WTC11 (cell line): Measurements from ENCODE around the gene MED19. TPM values are rescaled to one million over a fixed set of nuclear protein-coding genes. Genes with fewer than 3 reads are reported as not detected.

Source experiments
- ATAC-seq: fragments of 200-7000 bp; cut with Tn5 transposase; 2 replicates; pipeline ENCODE4 v1.10.0; 2021; ENCODE audit warnings: mild to moderate bottlenecking, moderate library complexity
- CTCF ChIA-PET: fragments of 300-600 bp; sonication (Branson Sonifier 250); formaldehyde crosslinking; loops from one replicate; lab custom pipeline; 2021; ENCODE audit warnings: antibody characterized with exemption; lab: Charles Lee
- POLR2A ChIA-PET: fragments of 350-600 bp; sonication (Branson Sonifier 250); formaldehyde crosslinking; loops from one replicate; lab custom pipeline; 2021; ENCODE audit warnings: antibody characterized with exemption; lab: Charles Lee
- DNase-seq: peaks from one replicate; pipeline ENCODE4 v3.0.0; 2021; ENCODE audit warnings: low spot score
- H3K27ac Mint-ChIP-seq: 2 replicates; pipeline ENCODE4 v1.8.0; 2021; ENCODE audit warnings: mixed read lengths
- H3K27me3 Mint-ChIP-seq: 2 replicates; pipeline ENCODE4 v1.8.0; 2021; ENCODE audit warnings: low read depth, mild to moderate bottlenecking, moderate library complexity, mixed read lengths
- H3K36me3 Mint-ChIP-seq: 2 replicates; pipeline ENCODE4 v1.8.0; 2021; ENCODE audit warnings: mixed read lengths
- H3K4me1 Mint-ChIP-seq: 2 replicates; pipeline ENCODE4 v1.8.0; 2022; ENCODE audit warnings: mixed read lengths
- H3K4me3 Mint-ChIP-seq: 2 replicates; pipeline ENCODE4 v1.8.0; 2021; ENCODE audit warnings: mild to moderate bottlenecking, moderate library complexity, mixed read lengths
- H3K9me3 Mint-ChIP-seq: 2 replicates; pipeline ENCODE4 v1.8.0; 2021; ENCODE audit warnings: mixed read lengths
- CREM ChIP-seq: sonication (generic); formaldehyde crosslinking; IDR thresholded peaks from 2 replicates; pipeline ENCODE4 v1.8.1; 2022; ENCODE audit warnings: mild to moderate bottlenecking, missing genetic modification reagents, moderate library complexity
- EMX1 ChIP-seq: fragments of 250-450 bp; sonication (Bioruptor Pico); IDR thresholded peaks from 2 replicates; pipeline ENCODE4 v1.8.0; 2021; ENCODE audit warnings: mild to moderate bottlenecking
- ETV6 ChIP-seq: sonication (generic); formaldehyde crosslinking; IDR thresholded peaks from 2 replicates; pipeline ENCODE4 v1.8.1; 2022; ENCODE audit warnings: mild to moderate bottlenecking, missing genetic modification reagents
- HMGA2 ChIP-seq: fragments of 250-450 bp; sonication (Bioruptor Pico); IDR thresholded peaks from 2 replicates; pipeline ENCODE4 v1.4.0; 2021; ENCODE audit warnings: mild to moderate bottlenecking, moderate library complexity
- MYBL2 ChIP-seq: sonication (generic); formaldehyde crosslinking; IDR thresholded peaks from 2 replicates; pipeline ENCODE4 v1.8.1; 2023; ENCODE audit warnings: mild to moderate bottlenecking, moderate library complexity, missing genetic modification reagents
- NFYB ChIP-seq: sonication (generic); formaldehyde crosslinking; conservative IDR thresholded peaks from 2 replicates; pipeline ENCODE4 v1.8.0; 2022; ENCODE audit warnings: low read depth, missing genetic modification reagents
- TEAD1 ChIP-seq: sonication (generic); formaldehyde crosslinking; IDR thresholded peaks from 2 replicates; pipeline ENCODE4 v1.8.0; 2022; ENCODE audit warnings: mild to moderate bottlenecking, missing genetic modification reagents
- TEAD4 ChIP-seq: sonication (generic); formaldehyde crosslinking; IDR thresholded peaks from 2 replicates; pipeline ENCODE4 v1.8.0; 2022; ENCODE audit warnings: mild to moderate bottlenecking, missing genetic modification reagents
- ZBTB21 ChIP-seq: sonication (generic); formaldehyde crosslinking; IDR thresholded peaks from 2 replicates; pipeline ENCODE4 v1.8.1; 2023; ENCODE audit warnings: mild to moderate bottlenecking, missing genetic modification reagents, borderline replicate concordance
- ZNF232 ChIP-seq: sonication (generic); formaldehyde crosslinking; IDR thresholded peaks from 2 replicates; pipeline ENCODE4 v1.8.0; 2022; ENCODE audit warnings: mild to moderate bottlenecking, missing genetic modification reagents
- total RNA-seq: library from RNA; stranded (reverse); gene quantifications from 3 replicates; pipeline ENCODE4 v1.2.3, GENCODE V29; 2021
- TF ChIP-seq, protein P1 (sequence below): sonication (generic); formaldehyde crosslinking; IDR thresholded peaks from 2 replicates; pipeline ENCODE4 v1.8.0; 2022; ENCODE audit warnings: mild to moderate bottlenecking, missing genetic modification reagents
- TF ChIP-seq, protein P2 (sequence below): sonication (generic); formaldehyde crosslinking; IDR thresholded peaks from 2 replicates; pipeline ENCODE4 v1.8.0; 2022; ENCODE audit warnings: mild to moderate bottlenecking, missing genetic modification reagents
- TF ChIP-seq, protein P3 (sequence below): sonication (generic); formaldehyde crosslinking; IDR thresholded peaks from 2 replicates; pipeline ENCODE4 v1.8.0; 2023; ENCODE audit warnings: missing genetic modification reagents, mild to moderate bottlenecking, borderline replicate concordance
- TF ChIP-seq, protein P4 (sequence below): sonication (generic); formaldehyde crosslinking; IDR thresholded peaks from 2 replicates; pipeline ENCODE4 v1.8.0; 2022; ENCODE audit warnings: missing genetic modification reagents
- TF ChIP-seq, protein P5 (sequence below): sonication (generic); formaldehyde crosslinking; IDR thresholded peaks from 2 replicates; pipeline ENCODE4 v1.8.1; 2022; ENCODE audit warnings: mild to moderate bottlenecking, missing genetic modification reagents, moderate library complexity, borderline replicate concordance
- TF ChIP-seq, protein P6 (sequence below): sonication (generic); formaldehyde crosslinking; IDR thresholded peaks from 2 replicates; pipeline ENCODE4 v1.8.0; 2022; ENCODE audit warnings: mild to moderate bottlenecking, missing genetic modification reagents
- TF ChIP-seq, protein P7 (sequence below): sonication (generic); formaldehyde crosslinking; IDR thresholded peaks from 2 replicates; pipeline ENCODE4 v1.8.0; 2023; ENCODE audit warnings: mild to moderate bottlenecking, missing genetic modification reagents
- TF ChIP-seq, protein P8 (sequence below): sonication (generic); formaldehyde crosslinking; IDR thresholded peaks from 2 replicates; pipeline ENCODE4 v1.8.1; 2023; ENCODE audit warnings: mild to moderate bottlenecking, missing genetic modification reagents

Gene MED19
- total RNA-seq, 1 experiment from 2014 or later: 19.1 TPM

DNA sequence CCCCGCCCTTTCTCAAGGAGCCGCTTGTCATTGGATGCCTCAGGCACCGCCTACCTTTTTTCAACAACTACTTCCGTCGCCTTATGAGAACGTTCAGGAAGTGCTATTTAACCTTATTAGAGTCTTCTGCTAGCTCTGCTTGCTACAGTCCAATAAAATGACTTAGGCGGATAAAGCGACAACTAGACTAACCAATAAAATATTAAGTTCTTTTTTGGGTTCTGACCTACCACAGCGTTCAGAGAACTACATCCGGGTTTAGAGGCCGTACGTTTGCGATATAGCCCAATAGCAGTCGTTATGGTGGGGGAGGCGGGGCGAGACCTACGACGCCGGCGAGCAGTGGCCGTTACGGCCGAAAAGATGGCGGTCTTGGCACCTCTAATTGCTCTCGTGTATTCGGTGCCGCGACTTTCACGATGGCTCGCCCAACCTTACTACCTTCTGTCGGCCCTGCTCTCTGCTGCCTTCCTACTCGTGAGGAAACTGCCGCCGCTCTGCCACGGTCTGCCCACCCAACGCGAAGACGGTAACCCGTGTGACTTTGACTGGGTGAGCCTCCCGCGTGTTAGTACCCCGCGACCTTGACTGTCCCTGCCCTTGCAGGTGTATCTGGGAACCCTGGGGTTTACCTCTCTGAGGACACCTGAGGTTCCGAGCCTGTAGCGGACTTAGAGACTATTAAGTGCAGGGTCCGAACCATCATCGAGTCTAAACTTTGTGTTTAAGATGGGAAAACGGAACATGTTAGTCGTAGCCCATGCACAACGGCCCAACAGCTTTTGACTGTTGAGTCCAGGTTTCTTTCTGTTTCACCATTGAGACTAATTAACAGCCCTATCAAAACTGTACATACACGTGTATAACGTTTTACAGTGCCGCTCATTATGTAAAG, 488 bp upstream of the MED19 start, which contains the start of gene TMX2:
TSS of gene TMX2 (plus strand) at position 338 of the 895 bp plus-strand sequence. CDS start at position 364, 26 bp downstream.
- H3K4me3 Mint-ChIP-seq: peak within 1 kb of the TSS; percentile 100
- H3K27ac Mint-ChIP-seq: peak within 1 kb of the TSS; percentile 99
- CTCF ChIA-PET: interaction anchor here (0.7 to 4.2 kb wide), 7 partner anchors 17 to 811 kb away, joined by 3 to 31 read pairs (median 4); partner anchors contain the start of gene RTN4RL2
- POLR2A ChIA-PET: interaction anchor here (0.5 to 1.7 kb wide), 18 partner anchors 10 to 882 kb away, joined by 3 to 8 read pairs (median 4); partner anchors contain the start of gene SELENOH
- H3K27me3 Mint-ChIP-seq: no peaks in the 10 kb centered on the region
- H3K4me1 Mint-ChIP-seq: peaks cover 26% of the 10 kb centered on the region
- no peaks in the 10 kb centered on the region for H3K9me3 Mint-ChIP-seq
- peaks cover 24% of the 10 kb centered on the region for H3K36me3 Mint-ChIP-seq
- DNase-seq: peak; percentile 89
- ATAC-seq: peak; percentile 88
- TF ChIP-seq, protein P1, sequence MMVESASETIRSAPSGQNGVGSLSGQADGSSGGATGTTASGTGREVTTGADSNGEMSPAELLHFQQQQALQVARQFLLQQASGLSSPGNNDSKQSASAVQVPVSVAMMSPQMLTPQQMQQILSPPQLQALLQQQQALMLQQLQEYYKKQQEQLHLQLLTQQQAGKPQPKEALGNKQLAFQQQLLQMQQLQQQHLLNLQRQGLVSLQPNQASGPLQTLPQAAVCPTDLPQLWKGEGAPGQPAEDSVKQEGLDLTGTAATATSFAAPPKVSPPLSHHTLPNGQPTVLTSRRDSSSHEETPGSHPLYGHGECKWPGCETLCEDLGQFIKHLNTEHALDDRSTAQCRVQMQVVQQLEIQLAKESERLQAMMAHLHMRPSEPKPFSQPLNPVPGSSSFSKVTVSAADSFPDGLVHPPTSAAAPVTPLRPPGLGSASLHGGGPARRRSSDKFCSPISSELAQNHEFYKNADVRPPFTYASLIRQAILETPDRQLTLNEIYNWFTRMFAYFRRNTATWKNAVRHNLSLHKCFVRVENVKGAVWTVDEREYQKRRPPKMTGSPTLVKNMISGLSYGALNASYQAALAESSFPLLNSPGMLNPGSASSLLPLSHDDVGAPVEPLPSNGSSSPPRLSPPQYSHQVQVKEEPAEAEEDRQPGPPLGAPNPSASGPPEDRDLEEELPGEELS (CRISPR knock-in tag): peak; percentile 68; the same call in 1 of the 2 replicates
- TF ChIP-seq NFYB (CRISPR knock-in tag) (peak; percentile 88), HMGA2 (CRISPR knock-in tag) (no peak), ZNF232 (CRISPR knock-in tag) (no peak), EMX1 (CRISPR knock-in tag) (no peak), ETV6 (peak; percentile 73; the same call in 1 of the 2 replicates), TEAD1 (0 out of 2 replicates have a peak, but pooled peaks have one; percentile 62), ZBTB21 (no peak), TEAD4 (CRISPR knock-in tag) (no peak), MYBL2 (CRISPR knock-in tag) (peak; percentile 83; the same call in 1 of the 2 replicates), CREM (CRISPR knock-in tag) (peak; percentile 89)
- TF ChIP-seq, protein P2, sequence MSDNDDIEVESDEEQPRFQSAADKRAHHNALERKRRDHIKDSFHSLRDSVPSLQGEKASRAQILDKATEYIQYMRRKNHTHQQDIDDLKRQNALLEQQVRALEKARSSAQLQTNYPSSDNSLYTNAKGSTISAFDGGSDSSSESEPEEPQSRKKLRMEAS: peak; percentile 89
- TF ChIP-seq, protein P3, sequence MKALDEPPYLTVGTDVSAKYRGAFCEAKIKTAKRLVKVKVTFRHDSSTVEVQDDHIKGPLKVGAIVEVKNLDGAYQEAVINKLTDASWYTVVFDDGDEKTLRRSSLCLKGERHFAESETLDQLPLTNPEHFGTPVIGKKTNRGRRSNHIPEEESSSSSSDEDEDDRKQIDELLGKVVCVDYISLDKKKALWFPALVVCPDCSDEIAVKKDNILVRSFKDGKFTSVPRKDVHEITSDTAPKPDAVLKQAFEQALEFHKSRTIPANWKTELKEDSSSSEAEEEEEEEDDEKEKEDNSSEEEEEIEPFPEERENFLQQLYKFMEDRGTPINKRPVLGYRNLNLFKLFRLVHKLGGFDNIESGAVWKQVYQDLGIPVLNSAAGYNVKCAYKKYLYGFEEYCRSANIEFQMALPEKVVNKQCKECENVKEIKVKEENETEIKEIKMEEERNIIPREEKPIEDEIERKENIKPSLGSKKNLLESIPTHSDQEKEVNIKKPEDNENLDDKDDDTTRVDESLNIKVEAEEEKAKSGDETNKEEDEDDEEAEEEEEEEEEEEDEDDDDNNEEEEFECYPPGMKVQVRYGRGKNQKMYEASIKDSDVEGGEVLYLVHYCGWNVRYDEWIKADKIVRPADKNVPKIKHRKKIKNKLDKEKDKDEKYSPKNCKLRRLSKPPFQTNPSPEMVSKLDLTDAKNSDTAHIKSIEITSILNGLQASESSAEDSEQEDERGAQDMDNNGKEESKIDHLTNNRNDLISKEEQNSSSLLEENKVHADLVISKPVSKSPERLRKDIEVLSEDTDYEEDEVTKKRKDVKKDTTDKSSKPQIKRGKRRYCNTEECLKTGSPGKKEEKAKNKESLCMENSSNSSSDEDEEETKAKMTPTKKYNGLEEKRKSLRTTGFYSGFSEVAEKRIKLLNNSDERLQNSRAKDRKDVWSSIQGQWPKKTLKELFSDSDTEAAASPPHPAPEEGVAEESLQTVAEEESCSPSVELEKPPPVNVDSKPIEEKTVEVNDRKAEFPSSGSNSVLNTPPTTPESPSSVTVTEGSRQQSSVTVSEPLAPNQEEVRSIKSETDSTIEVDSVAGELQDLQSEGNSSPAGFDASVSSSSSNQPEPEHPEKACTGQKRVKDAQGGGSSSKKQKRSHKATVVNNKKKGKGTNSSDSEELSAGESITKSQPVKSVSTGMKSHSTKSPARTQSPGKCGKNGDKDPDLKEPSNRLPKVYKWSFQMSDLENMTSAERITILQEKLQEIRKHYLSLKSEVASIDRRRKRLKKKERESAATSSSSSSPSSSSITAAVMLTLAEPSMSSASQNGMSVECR (CRISPR knock-in tag): peak; percentile 86; the same call in 1 of the 2 replicates
- TF ChIP-seq, protein P4, sequence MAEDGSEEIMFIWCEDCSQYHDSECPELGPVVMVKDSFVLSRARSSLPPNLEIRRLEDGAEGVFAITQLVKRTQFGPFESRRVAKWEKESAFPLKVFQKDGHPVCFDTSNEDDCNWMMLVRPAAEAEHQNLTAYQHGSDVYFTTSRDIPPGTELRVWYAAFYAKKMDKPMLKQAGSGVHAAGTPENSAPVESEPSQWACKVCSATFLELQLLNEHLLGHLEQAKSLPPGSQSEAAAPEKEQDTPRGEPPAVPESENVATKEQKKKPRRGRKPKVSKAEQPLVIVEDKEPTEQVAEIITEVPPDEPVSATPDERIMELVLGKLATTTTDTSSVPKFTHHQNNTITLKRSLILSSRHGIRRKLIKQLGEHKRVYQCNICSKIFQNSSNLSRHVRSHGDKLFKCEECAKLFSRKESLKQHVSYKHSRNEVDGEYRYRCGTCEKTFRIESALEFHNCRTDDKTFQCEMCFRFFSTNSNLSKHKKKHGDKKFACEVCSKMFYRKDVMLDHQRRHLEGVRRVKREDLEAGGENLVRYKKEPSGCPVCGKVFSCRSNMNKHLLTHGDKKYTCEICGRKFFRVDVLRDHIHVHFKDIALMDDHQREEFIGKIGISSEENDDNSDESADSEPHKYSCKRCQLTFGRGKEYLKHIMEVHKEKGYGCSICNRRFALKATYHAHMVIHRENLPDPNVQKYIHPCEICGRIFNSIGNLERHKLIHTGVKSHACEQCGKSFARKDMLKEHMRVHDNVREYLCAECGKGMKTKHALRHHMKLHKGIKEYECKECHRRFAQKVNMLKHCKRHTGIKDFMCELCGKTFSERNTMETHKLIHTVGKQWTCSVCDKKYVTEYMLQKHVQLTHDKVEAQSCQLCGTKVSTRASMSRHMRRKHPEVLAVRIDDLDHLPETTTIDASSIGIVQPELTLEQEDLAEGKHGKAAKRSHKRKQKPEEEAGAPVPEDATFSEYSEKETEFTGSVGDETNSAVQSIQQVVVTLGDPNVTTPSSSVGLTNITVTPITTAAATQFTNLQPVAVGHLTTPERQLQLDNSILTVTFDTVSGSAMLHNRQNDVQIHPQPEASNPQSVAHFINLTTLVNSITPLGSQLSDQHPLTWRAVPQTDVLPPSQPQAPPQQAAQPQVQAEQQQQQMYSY (CRISPR knock-in tag): 0 out of 2 replicates have a peak, but pooled peaks have one; percentile 25
- TF ChIP-seq, protein P5, sequence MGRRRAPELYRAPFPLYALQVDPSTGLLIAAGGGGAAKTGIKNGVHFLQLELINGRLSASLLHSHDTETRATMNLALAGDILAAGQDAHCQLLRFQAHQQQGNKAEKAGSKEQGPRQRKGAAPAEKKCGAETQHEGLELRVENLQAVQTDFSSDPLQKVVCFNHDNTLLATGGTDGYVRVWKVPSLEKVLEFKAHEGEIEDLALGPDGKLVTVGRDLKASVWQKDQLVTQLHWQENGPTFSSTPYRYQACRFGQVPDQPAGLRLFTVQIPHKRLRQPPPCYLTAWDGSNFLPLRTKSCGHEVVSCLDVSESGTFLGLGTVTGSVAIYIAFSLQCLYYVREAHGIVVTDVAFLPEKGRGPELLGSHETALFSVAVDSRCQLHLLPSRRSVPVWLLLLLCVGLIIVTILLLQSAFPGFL (CRISPR knock-in tag): no peak
- TF ChIP-seq, protein P6, sequence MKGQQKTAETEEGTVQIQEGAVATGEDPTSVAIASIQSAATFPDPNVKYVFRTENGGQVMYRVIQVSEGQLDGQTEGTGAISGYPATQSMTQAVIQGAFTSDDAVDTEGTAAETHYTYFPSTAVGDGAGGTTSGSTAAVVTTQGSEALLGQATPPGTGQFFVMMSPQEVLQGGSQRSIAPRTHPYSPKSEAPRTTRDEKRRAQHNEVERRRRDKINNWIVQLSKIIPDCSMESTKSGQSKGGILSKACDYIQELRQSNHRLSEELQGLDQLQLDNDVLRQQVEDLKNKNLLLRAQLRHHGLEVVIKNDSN (CRISPR knock-in tag): peak; percentile 58; the same call in 1 of the 2 replicates
- TF ChIP-seq, protein P7, sequence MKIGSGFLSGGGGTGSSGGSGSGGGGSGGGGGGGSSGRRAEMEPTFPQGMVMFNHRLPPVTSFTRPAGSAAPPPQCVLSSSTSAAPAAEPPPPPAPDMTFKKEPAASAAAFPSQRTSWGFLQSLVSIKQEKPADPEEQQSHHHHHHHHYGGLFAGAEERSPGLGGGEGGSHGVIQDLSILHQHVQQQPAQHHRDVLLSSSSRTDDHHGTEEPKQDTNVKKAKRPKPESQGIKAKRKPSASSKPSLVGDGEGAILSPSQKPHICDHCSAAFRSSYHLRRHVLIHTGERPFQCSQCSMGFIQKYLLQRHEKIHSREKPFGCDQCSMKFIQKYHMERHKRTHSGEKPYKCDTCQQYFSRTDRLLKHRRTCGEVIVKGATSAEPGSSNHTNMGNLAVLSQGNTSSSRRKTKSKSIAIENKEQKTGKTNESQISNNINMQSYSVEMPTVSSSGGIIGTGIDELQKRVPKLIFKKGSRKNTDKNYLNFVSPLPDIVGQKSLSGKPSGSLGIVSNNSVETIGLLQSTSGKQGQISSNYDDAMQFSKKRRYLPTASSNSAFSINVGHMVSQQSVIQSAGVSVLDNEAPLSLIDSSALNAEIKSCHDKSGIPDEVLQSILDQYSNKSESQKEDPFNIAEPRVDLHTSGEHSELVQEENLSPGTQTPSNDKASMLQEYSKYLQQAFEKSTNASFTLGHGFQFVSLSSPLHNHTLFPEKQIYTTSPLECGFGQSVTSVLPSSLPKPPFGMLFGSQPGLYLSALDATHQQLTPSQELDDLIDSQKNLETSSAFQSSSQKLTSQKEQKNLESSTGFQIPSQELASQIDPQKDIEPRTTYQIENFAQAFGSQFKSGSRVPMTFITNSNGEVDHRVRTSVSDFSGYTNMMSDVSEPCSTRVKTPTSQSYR: 0 out of 2 replicates have a peak, but pooled peaks have one; percentile 61
- TF ChIP-seq, protein P8, sequence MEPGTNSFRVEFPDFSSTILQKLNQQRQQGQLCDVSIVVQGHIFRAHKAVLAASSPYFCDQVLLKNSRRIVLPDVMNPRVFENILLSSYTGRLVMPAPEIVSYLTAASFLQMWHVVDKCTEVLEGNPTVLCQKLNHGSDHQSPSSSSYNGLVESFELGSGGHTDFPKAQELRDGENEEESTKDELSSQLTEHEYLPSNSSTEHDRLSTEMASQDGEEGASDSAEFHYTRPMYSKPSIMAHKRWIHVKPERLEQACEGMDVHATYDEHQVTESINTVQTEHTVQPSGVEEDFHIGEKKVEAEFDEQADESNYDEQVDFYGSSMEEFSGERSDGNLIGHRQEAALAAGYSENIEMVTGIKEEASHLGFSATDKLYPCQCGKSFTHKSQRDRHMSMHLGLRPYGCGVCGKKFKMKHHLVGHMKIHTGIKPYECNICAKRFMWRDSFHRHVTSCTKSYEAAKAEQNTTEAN: 0 out of 2 replicates have a peak, but pooled peaks have one; percentile 22
